Upper lobe of left lung (tissue), 4 donors: Measurements from ENCODE around the gene CENPX.
A peak's percentile ranks its signal among the peaks of the same experiment; 100 is the strongest.

Source experiments
- CTCF ChIP-seq, 6 experiments: fragments of 450-650 bp in 4 of 6; fragments of 200-600 bp in 2 of 6; sonication (generic) in 2 of 6; IDR thresholded peaks; one replicate each; pipeline ENCODE4 v1.5.1; 2016 to 2019; ENCODE audit warnings: antibody characterized with exemption in 6 of 6
- EP300 ChIP-seq, 4 donors: sonication (generic); formaldehyde crosslinking; IDR thresholded peaks; one replicate each; pipeline ENCODE4 v1.5.1; 2017; ENCODE audit warnings: antibody characterized with exemption in 4 of 4, control low read depth in 2 of 4
- POLR2A ChIP-seq, 4 donors: fragments of 450-650 bp; IDR thresholded peaks; one replicate each; pipeline ENCODE4 v1.5.1; 2016 to 2017; ENCODE audit warnings: antibody characterized with exemption in 4 of 4, mild to moderate bottlenecking in 2 of 4
- POLR2AphosphoS5 ChIP-seq, 2 donors: sonication (generic); formaldehyde crosslinking; IDR thresholded peaks; one replicate each; pipeline ENCODE4 v1.5.1; 2017; ENCODE audit warnings: antibody characterized with exemption in 2 of 2

DNA sequence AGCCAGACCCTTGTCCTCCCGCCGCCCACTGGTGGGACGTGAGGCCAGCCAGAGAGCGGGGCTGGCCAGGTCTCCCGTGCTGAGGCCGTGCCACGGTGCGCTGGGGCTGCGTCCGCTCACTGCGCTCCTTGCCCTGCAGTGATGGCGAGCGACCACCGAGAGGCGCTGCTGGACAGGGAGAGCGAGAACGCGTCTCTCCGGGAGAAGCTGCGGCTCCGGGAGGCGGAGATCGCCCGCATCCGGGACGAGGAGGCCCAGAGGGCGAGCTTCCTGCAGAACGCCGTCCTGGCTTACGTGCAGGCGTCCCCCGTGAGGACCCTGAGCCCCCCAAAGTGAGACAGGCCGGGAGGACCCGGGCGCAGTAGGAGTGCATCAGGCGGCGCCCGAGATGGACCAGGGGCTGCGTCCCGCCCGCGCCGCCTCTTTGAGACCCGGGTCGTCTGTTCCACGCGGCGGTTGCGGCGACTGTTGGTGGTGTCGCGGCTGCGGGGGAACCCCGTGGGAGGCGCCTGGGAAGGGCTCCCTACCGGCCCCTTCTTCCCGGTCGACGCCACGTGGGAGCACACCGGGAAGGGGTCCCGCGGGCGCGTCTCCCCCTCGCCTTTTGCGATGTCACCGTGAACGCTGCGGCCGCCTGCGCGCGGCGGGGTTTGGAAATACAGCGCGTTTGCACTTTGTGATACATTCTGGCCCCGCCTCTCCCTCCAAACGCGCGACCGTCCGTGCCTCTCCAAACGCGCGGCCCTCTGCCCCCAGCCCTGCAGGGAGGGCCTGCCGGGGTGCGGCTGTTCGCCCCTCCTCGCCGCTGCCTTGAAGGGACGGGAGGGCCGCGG lies 8.0 kb upstream of the CENPX start:
- TF ChIP-seq CTCF (IDR thresholded peaks at IDR 0.05) (peak; percentile 87 to 99 (median 98)), EP300 (IDR thresholded peaks at IDR 0.05) (no peak), POLR2A (IDR thresholded peaks at IDR 0.05) (peak in 1 of 4 donors; percentile 28), POLR2AphosphoS5 (IDR thresholded peaks at IDR 0.05) (no peak)
